Adrenal gland (tissue), 5 donors: Measurements from ENCODE around the gene MGAT5.

Experiments
- CTCF ChIP-seq, 6 experiments: fragments of 450-650 bp in 4 of 6; fragments of 200-600 bp in 2 of 6; sonication (generic) in 1 of 6; IDR thresholded peaks; 1 replicate in 5 of 6; 2 replicates in 1 of 6; pipeline versions ENCODE4 v1.5.1 to v1.8.0; 2016 to 2021; ENCODE audit warnings: antibody characterized with exemption in 6 of 6, mild to moderate bottlenecking in 2 of 6, moderate library complexity in 1 of 6
- POLR2A ChIP-seq, 2 donors: fragments of 450-650 bp; IDR thresholded peaks; one replicate each; pipeline ENCODE4 v1.6.1; 2017; ENCODE audit warnings: antibody characterized with exemption in 2 of 2, mild to moderate bottlenecking in 2 of 2, moderate library complexity in 1 of 2
- donor health status: DM: no; HTN: no; CAD: no.

- TF ChIP-seq CTCF (IDR thresholded peaks at IDR 0.05) (no peak), POLR2A (IDR thresholded peaks at IDR 0.05) (no peak)
Observed at GRCh38 chr2:134502104-134502503, 248.2 kb downstream of the MGAT5 start.
